HS-5 (cell line): ENCODE measurements around the gene PFKL.

Experiments
- DNase-seq: peaks from one replicate; pipeline ENCODE4 v3.0.0-alpha.2; 2012; ENCODE audit warnings: low read depth

Gene PFKL

GRCh38 chr21:44314128-44314527 is 14.3 kb downstream of the PFKL start:
- no peak for DNase-seq

GRCh38 chr21:44314561-44314960 is 14.7 kb downstream of the PFKL start:
- no peak for DNase-seq

- no peak for DNase-seq
Observed at GRCh38 chr21:44315691-44316203, 15.9 kb downstream of the PFKL start.

GRCh38 chr21:44316277-44316900 is 16.5 kb downstream of the PFKL start:
- no peak for DNase-seq

- DNase-seq: no peak
Observed at GRCh38 chr21:44317241-44317782, 17.5 kb downstream of the PFKL start.

- DNase-seq: no peak
Observed at GRCh38 chr21:44317871-44318270, 18.0 kb downstream of the PFKL start.

GRCh38 chr21:44318489-44319285 is 18.8 kb downstream of the PFKL start:
- DNase-seq: no peak

GRCh38 chr21:44319407-44320065 is 19.7 kb downstream of the PFKL start:
- DNase-seq: no peak

GRCh38 chr21:44320847-44321246 is 21.0 kb downstream of the PFKL start:
- no peak for DNase-seq

- no peak for DNase-seq
Observed at GRCh38 chr21:44321846-44322450, 22.1 kb downstream of the PFKL start.

- DNase-seq: no peak
Observed at GRCh38 chr21:44322621-44323325, 22.9 kb downstream of the PFKL start.

GRCh38 chr21:44323591-44323990 is 23.7 kb downstream of the PFKL start:
- DNase-seq: no peak

- DNase-seq: no peak
Observed at GRCh38 chr21:44324106-44324853, 24.4 kb downstream of the PFKL start.

- DNase-seq: no peak
Observed at GRCh38 chr21:44324854-44325107, 24.9 kb downstream of the PFKL start.

- no peak for DNase-seq
Observed at GRCh38 chr21:44325386-44326271, 25.8 kb downstream of the PFKL start.

GRCh38 chr21:44326272-44326647 is 26.4 kb downstream of the PFKL start:
- DNase-seq: no peak

GRCh38 chr21:44326716-44327602 is 27.1 kb downstream of the PFKL start:
- DNase-seq: no peak

- DNase-seq: no peak
Observed at GRCh38 chr21:44327603-44327974, 27.7 kb downstream of the PFKL start.

GRCh38 chr21:44328242-44328895 is 28.5 kb downstream of the PFKL start:
- no peak for DNase-seq
